Neural progenitor cell (in vitro differentiated cells): Measurements from ENCODE around the gene ZDHHC17. TPM values are rescaled to one million over a fixed set of nuclear protein-coding genes. Genes with fewer than 3 reads are reported as not detected.

Experiments used
- DNase-seq: peaks from one replicate; pipeline ENCODE4 v3.0.0-alpha.2; 2016; ENCODE audit warnings: low spot score
- H2AFZ ChIP-seq: fragments of 200-600 bp; sonication (generic); replicated peaks from 2 replicates; pipeline ENCODE4 v1.6.1; 2016; ENCODE audit warnings: antibody characterized with exemption
- H3F3A ChIP-seq: fragments of 200-600 bp; sonication (generic); 2 replicates; pipeline ENCODE4 v1.6.1; 2016; ENCODE audit warnings: antibody characterized with exemption, low read depth
- H3K27ac ChIP-seq: fragments of 200-600 bp; sonication (generic); 2 replicates; pipeline ENCODE4 v1.5.1; 2016; ENCODE audit warnings: mild to moderate bottlenecking
- H3K27me3 ChIP-seq: fragments of 200-600 bp; sonication (generic); 2 replicates; pipeline ENCODE4 v1.6.1; 2016; ENCODE audit warnings: mild to moderate bottlenecking, moderate library complexity
- H3K36me3 ChIP-seq: fragments of 200-600 bp; sonication (generic); 2 replicates; pipeline ENCODE4 v1.5.1; 2016
- H3K4me1 ChIP-seq: fragments of 200-600 bp; sonication (generic); 2 replicates; pipeline ENCODE4 v1.6.1; 2016; ENCODE audit warnings: mixed run types
- H3K4me2 ChIP-seq: fragments of 200-600 bp; sonication (generic); 2 replicates; pipeline ENCODE4 v1.6.1; 2016
- H3K4me3 ChIP-seq: fragments of 200-600 bp; sonication (generic); 2 replicates; pipeline ENCODE4 v1.5.1; 2016
- H3K79me2 ChIP-seq: fragments of 200-600 bp; sonication (generic); 2 replicates; pipeline ENCODE4 v1.6.1; 2016; ENCODE audit warnings: low read depth
- H3K9ac ChIP-seq: fragments of 200-600 bp; sonication (generic); 2 replicates; pipeline ENCODE4 v1.6.1; 2016
- H3K9me3 ChIP-seq: fragments of 200-600 bp; sonication (generic); 2 replicates; pipeline ENCODE4 v1.5.1; 2016; ENCODE audit warnings: low read depth
- H4K20me1 ChIP-seq: fragments of 200-600 bp; sonication (generic); 2 replicates; pipeline ENCODE4 v1.6.1; 2016; ENCODE audit warnings: low read depth
- H3K27ac Mint-ChIP-seq: 3 replicates; pipeline ENCODE4 v1.8.0; 2021; ENCODE audit warnings: mixed read lengths
- H3K27me3 Mint-ChIP-seq: 2 replicates; pipeline ENCODE4 v1.8.0; 2022; ENCODE audit warnings: low read depth, mild to moderate bottlenecking, inconsistent platforms, moderate library complexity, mixed read lengths; ENCODE audit not compliant: insufficient read depth
- H3K36me3 Mint-ChIP-seq: 3 replicates; pipeline ENCODE4 v1.8.0; 2021; ENCODE audit warnings: mixed read lengths
- H3K4me1 Mint-ChIP-seq: 3 replicates; pipeline ENCODE4 v1.8.0; 2021; ENCODE audit warnings: mixed read lengths
- H3K4me3 Mint-ChIP-seq: 3 replicates; pipeline ENCODE4 v1.8.0; 2021; ENCODE audit warnings: mild to moderate bottlenecking, moderate library complexity, mixed read lengths
- H3K9me3 Mint-ChIP-seq: 3 replicates; pipeline ENCODE4 v1.8.0; 2020; ENCODE audit warnings: mixed read lengths
- EZH2 ChIP-seq: fragments of 200-600 bp; sonication (generic); IDR thresholded peaks from 2 replicates; pipeline ENCODE4 v1.6.1; 2017; ENCODE audit warnings: antibody characterized with exemption, mild to moderate bottlenecking, moderate library complexity
- EZH2phosphoT487 ChIP-seq: fragments of 200-600 bp; sonication (generic); IDR thresholded peaks from 2 replicates; pipeline ENCODE4 v1.6.1; 2017; ENCODE audit warnings: antibody characterized with exemption
- total RNA-seq: library from RNA; depleted of rRNA; stranded (reverse); fragments of >200 nt; gene quantifications from 2 replicates; pipeline ENCODE4 v1.2.3, GENCODE V29; 2015; ENCODE audit warnings: low replicate concordance
- TF ChIP-seq, protein P1 (sequence below): fragments of 200-600 bp; sonication (generic); IDR thresholded peaks from 2 replicates; pipeline ENCODE4 v1.5.1; 2017; ENCODE audit warnings: antibody characterized with exemption, mild to moderate bottlenecking

Gene ZDHHC17
- total RNA-seq, 1 donor from 2014 or later = 99.1 TPM

DNA sequence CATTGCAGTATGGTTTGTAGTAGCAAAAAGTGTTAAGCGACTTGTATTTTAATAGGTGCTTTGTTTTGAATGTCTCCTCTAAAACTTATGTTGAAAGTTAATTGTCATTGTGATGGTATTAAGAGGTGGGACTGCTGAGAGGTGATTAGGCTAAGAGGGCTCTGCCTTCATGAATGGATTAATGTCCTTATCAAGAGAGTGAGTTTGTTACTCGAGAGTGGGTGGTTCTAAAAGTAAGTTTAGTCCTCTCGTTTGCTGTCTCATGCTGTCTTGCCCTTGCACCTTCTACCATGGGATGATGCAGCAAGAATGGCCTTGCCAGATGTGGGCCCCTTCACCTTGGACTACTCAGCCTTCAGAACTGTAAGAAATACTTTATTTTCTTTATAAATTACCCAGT lies 17.4 kb downstream of the ZDHHC17 start:
- TF ChIP-seq EZH2phosphoT487 (no peak), EZH2 (no peak)
- TF ChIP-seq, protein P1, sequence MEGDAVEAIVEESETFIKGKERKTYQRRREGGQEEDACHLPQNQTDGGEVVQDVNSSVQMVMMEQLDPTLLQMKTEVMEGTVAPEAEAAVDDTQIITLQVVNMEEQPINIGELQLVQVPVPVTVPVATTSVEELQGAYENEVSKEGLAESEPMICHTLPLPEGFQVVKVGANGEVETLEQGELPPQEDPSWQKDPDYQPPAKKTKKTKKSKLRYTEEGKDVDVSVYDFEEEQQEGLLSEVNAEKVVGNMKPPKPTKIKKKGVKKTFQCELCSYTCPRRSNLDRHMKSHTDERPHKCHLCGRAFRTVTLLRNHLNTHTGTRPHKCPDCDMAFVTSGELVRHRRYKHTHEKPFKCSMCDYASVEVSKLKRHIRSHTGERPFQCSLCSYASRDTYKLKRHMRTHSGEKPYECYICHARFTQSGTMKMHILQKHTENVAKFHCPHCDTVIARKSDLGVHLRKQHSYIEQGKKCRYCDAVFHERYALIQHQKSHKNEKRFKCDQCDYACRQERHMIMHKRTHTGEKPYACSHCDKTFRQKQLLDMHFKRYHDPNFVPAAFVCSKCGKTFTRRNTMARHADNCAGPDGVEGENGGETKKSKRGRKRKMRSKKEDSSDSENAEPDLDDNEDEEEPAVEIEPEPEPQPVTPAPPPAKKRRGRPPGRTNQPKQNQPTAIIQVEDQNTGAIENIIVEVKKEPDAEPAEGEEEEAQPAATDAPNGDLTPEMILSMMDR = no peak
- Histone ChIP-seq H3K4me3 (no peak overlapping the region), H3F3A (no peaks in the 10 kb centered on the region), H3K79me2 (peaks cover 100% of the 10 kb centered on the region), H3K4me2 (peak overlapping the region; percentile 3), H3K27ac (no peak overlapping the region), H2AFZ (no peak overlapping the region), H3K9me3 (no peaks in the 10 kb centered on the region), H3K36me3 (peaks cover 4% of the 10 kb centered on the region), H3K27me3 (no peaks in the 10 kb centered on the region), H3K9ac (no peak overlapping the region), H4K20me1 (peaks cover 13% of the 10 kb centered on the region), H3K4me1 (peaks cover 12% of the 10 kb centered on the region)
- DNase-seq = no peak
- Mint-ChIP-seq H3K36me3 (peaks cover 74% of the 10 kb centered on the region), H3K4me3 (no peak overlapping the region), H3K27me3 (peaks cover 2% of the 10 kb centered on the region), H3K27ac (no peak overlapping the region), H3K4me1 (no peaks in the 10 kb centered on the region), H3K9me3 (peaks cover 65% of the 10 kb centered on the region)

DNA sequence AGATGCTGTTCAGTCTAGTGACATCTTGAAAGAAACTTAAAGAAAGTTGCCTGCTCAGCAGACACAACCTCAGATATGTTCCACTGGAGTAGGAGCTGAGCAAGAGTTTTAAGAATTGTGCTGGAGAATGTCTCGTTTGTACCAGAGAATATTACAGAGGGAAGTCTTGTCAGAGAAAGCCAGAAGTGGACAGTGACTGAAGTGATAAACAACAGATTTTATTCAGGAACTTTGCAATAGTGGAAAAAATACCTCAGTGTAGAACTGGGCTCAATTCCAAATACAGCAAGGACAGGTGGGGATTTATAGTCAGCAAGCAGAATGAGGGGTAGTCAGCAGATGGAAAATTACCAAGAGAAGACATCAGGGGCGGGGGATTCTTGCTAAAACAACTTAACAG lies 18.6 kb downstream of the ZDHHC17 start:
- no peak for DNase-seq
- Histone ChIP-seq H3F3A (no peaks in the 10 kb centered on the region), H3K9ac (no peak overlapping the region), H3K36me3 (peaks cover 4% of the 10 kb centered on the region), H3K79me2 (peaks cover 100% of the 10 kb centered on the region), H3K27me3 (no peaks in the 10 kb centered on the region), H3K27ac (no peak overlapping the region), H3K4me1 (peaks cover 12% of the 10 kb centered on the region), H3K4me3 (no peak overlapping the region), H3K9me3 (no peaks in the 10 kb centered on the region), H4K20me1 (peaks cover 8% of the 10 kb centered on the region), H3K4me2 (no peak overlapping the region), H2AFZ (no peak overlapping the region)
- peaks cover 2% of the 10 kb centered on the region for H3K27me3 Mint-ChIP-seq
- peaks cover 73% of the 10 kb centered on the region for H3K36me3 Mint-ChIP-seq
- TF ChIP-seq EZH2phosphoT487 = no peak
- TF ChIP-seq EZH2 = no peak
- TF ChIP-seq, protein P1 = no peak
- H3K4me1 Mint-ChIP-seq = no peaks in the 10 kb centered on the region
- peaks cover 72% of the 10 kb centered on the region for H3K9me3 Mint-ChIP-seq
- no peak overlapping the region for H3K27ac Mint-ChIP-seq
- H3K4me3 Mint-ChIP-seq = no peak overlapping the region

DNA sequence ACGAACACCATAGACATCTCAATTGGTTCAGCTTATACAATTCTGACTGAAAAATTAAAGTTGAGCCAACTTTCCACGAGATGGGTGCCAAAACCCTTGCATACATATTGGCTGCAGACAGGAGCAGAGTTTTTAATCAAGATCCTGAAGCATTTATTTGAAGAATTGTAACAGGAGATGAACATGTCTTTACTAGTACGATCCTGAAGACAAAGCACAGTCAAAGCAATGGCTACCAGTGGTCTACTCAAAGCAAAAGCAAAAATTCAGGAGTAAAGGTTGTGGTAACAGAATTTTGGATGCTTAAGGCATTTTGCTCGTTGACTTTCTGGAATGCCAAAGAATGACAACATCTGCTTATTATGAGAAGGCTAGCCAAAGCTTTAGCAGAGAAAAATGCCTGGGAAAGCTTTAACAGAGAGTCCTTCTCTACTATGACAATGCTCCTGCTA lies 20.7 kb downstream of the ZDHHC17 start:
- Mint-ChIP-seq H3K4me1 (no peaks in the 10 kb centered on the region), H3K36me3 (peaks cover 60% of the 10 kb centered on the region)
- TF ChIP-seq EZH2 (no peak), EZH2phosphoT487 (no peak)
- TF ChIP-seq, protein P1 = no peak

More for the DNA sequence above, 20.7 kb downstream of the ZDHHC17 start:
- no peak overlapping the region for H2AFZ ChIP-seq
- H3K27ac ChIP-seq = no peak overlapping the region
- no peaks in the 10 kb centered on the region for H3K27me3 ChIP-seq
- peaks cover 6% of the 10 kb centered on the region for H4K20me1 ChIP-seq
- peaks cover 99% of the 10 kb centered on the region for H3K79me2 ChIP-seq
- no peak overlapping the region for H3K4me3 Mint-ChIP-seq
- DNase-seq = no peak
- peaks cover 56% of the 10 kb centered on the region for H3K9me3 Mint-ChIP-seq
- no peak overlapping the region for H3K4me2 ChIP-seq
- peaks cover 12% of the 10 kb centered on the region for H3K4me1 ChIP-seq
- H3K27ac Mint-ChIP-seq = no peak overlapping the region
- H3K27me3 Mint-ChIP-seq = no peaks in the 10 kb centered on the region
- H3K4me3 ChIP-seq = no peak overlapping the region
- H3F3A ChIP-seq = peaks cover 4% of the 10 kb centered on the region
- H3K9me3 ChIP-seq = no peaks in the 10 kb centered on the region
- H3K9ac ChIP-seq = no peak overlapping the region
- peaks cover 4% of the 10 kb centered on the region for H3K36me3 ChIP-seq
